Stimulated activated naive CD8-positive, alpha-beta T cell treated with anti-CD3 and anti-CD28 coated beads, Interleukin-15, amount 100 ng/mL, for 72 hours (primary cell): ENCODE data around the gene AGAP5.
"Not testable (repeated sequence)": the region's sequence is repeated elsewhere in the genome, so short reads cannot be mapped to it uniquely, and the experiment has no call there.

ENCODE experiments used
- ATAC-seq: fragments of 150-1000 bp; cut with Tn5 transposase; 2 replicates; pipeline ENCODE4 v1.10.0; 2021; ENCODE audit warnings: mild to moderate bottlenecking, moderate library complexity
- DNase-seq, 2 donors: peaks; one replicate each; pipeline ENCODE4 v3.0.0; 2021 to 2022
- H3K27ac Mint-ChIP-seq, 2 donors: one replicate each; pipeline ENCODE4 v1.8.0; 2022; ENCODE audit warnings: mild to moderate bottlenecking in 2 of 2, mixed read lengths in 2 of 2, moderate library complexity in 2 of 2
- H3K27me3 Mint-ChIP-seq: one replicate; pipeline ENCODE4 v1.8.0; 2022; ENCODE audit warnings: mixed read lengths
- H3K4me1 Mint-ChIP-seq: one replicate; pipeline ENCODE4 v1.8.0; 2022; ENCODE audit warnings: mild to moderate bottlenecking, mixed read lengths
- H3K4me3 Mint-ChIP-seq, 2 donors: one replicate each; pipeline ENCODE4 v1.8.0; 2022; ENCODE audit warnings: mild to moderate bottlenecking in 2 of 2, mixed read lengths in 2 of 2, moderate library complexity in 1 of 2
- H3K9me3 Mint-ChIP-seq, 2 donors: one replicate each; pipeline ENCODE4 v1.8.0; 2022; ENCODE audit warnings: mixed read lengths in 2 of 2

The AGAP5 gene

DNA sequence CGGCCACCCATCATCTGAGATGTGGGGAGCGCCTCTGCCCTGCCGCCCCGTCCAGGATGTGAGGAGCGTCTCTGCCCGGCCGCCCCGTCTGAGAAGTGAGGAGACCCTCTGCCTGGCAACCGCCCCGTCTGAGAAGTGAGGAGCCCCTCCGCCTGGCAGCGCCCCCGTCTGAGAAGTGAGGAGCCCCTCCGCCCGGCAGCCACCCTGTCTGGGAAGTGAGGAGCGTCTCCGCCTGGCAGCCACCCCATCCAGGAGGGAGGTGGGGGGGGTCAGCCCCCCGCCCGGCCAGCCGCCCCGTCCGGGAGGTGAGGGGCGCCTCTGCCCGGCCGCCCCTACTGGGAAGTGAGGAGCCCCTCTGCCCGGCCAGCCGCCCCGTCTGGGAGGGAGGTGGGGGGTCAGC, 8.3 kb downstream of the AGAP5 start:
- ATAC-seq, H3K27me3 Mint-ChIP-seq, H3K9me3 Mint-ChIP-seq, DNase-seq, H3K4me3 Mint-ChIP-seq, H3K27ac Mint-ChIP-seq, H3K4me1 Mint-ChIP-seq: not testable (repeated sequence)

GRCh38 chr10:73687641-73688040, 10.3 kb downstream of the AGAP5 start:
- H3K9me3 Mint-ChIP-seq, ATAC-seq, H3K4me1 Mint-ChIP-seq: not testable (repeated sequence)

DNA sequence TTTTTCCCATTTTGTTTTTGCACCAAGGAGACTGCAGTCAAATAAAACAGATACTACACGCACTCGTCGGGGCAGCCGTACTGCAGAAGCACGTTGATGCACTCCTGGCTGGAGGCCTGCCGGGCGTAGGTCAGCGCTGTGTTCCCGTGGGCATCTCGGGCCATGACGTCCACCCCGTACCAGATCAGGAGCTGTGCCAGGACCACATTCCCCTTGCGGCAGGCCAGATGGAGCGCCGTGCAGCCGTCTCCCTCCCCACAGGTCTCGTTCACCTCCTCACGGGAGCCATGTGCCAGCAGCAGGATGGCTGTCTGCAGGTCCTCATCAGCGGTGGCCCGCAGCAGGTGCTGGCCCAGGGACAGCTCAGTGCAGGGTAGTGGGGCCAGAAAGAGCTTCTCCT, 23.4 kb downstream of the AGAP5 start:
- not testable (repeated sequence) for H3K9me3 Mint-ChIP-seq, H3K27ac Mint-ChIP-seq, ATAC-seq, H3K4me1 Mint-ChIP-seq, H3K4me3 Mint-ChIP-seq, DNase-seq, H3K27me3 Mint-ChIP-seq

More at GRCh38 chr10:73687641-73688040, 10.3 kb downstream of the AGAP5 start:
- not testable (repeated sequence) for H3K27me3 Mint-ChIP-seq, H3K27ac Mint-ChIP-seq, H3K4me3 Mint-ChIP-seq, DNase-seq

DNA sequence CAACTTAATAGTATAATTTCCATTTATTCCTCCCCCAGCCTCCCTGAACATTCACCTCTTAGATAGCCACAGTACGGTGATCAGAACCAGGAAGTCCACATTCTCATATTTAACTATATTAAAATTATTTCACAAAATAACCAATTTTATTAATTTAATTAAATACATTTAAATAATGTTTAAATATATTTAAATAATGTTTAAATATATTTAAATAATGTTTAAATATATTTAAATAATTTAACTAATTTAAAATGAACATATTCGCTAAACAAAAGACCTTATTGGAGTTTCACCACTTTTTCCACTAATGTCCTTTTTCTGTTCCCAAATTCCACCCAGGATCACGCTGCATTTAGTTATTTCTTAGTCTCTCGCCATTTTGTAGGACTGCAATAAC, 29.5 kb downstream of the AGAP5 start:
- not testable (repeated sequence) for H3K27me3 Mint-ChIP-seq, H3K4me3 Mint-ChIP-seq, ATAC-seq, DNase-seq, H3K27ac Mint-ChIP-seq, H3K9me3 Mint-ChIP-seq, H3K4me1 Mint-ChIP-seq

- H3K4me3 Mint-ChIP-seq, H3K9me3 Mint-ChIP-seq, H3K4me1 Mint-ChIP-seq, DNase-seq, H3K27me3 Mint-ChIP-seq, ATAC-seq: not testable (repeated sequence)
- H3K27ac Mint-ChIP-seq: peak overlapping the region in 1 of 2 donors; percentile 10
Observed at GRCh38 chr10:73666153-73666809, 31.6 kb downstream of the AGAP5 start.

DNA sequence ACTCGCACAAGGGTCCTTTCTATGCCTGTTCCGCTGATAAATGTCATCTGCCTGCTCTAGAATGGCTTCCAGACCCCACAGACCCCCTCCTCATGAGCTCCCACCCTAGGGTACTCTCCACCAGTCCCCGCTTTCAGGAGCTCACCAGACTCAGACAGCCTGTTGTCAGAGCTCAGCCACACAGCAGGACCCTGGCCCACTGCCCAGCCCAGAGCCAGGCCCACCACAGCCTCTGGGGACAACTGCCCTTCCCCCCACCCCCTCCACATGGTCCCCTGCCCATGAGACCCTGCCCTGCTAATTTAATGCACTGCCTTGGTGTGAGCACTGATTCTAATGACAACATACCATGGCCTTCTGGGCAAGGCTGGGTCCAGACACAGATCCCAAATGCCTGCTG, 32.3 kb downstream of the AGAP5 start:
- DNase-seq, ATAC-seq, H3K4me3 Mint-ChIP-seq, H3K9me3 Mint-ChIP-seq, H3K27ac Mint-ChIP-seq, H3K27me3 Mint-ChIP-seq, H3K4me1 Mint-ChIP-seq: not testable (repeated sequence)

DNA sequence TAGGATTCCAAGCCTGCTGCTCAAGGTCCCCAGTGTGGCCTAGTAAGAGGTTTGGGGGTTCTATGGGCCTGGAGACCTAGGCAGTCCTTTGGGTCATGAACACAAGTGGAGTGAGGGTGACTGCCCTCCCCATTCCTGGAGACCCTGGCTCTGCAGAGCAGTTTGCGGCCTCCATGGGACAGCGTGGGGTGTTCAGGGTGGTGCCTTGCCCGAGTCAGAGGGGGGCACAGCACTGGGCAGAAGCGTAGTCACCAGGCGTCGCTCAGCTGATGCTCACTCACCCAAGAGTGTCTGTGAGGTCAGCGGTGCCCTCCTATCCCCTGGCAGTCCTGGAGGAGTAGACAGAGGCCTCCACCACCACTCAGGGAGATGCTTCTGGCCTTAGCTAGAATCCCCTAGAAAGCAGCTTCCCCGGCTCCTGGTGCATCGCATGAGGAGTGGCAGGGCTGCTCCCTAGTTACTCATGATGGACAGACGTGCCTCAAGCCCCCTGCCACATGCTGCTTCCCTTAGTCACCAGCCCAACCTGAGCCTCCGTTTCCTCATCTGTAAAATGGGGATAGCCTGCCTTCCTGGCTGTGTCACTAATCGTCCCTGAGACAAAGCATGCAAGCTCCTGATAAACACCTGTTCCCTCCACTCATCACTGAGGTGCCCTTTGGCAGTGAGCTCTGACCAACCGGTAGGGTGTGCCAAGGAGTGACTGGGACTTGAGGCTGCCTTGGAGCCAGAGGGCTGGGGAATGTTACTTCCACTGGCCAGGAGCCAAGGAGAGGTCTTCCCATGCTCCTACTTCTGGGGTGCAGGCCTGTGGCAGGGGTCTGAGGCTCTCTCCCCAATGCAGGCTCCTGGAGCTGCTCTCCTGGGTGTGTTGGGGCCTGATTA, 33.5 kb downstream of the AGAP5 start:
- H3K27me3 Mint-ChIP-seq, H3K4me1 Mint-ChIP-seq, H3K27ac Mint-ChIP-seq, ATAC-seq, DNase-seq, H3K9me3 Mint-ChIP-seq, H3K4me3 Mint-ChIP-seq: not testable (repeated sequence)

DNA sequence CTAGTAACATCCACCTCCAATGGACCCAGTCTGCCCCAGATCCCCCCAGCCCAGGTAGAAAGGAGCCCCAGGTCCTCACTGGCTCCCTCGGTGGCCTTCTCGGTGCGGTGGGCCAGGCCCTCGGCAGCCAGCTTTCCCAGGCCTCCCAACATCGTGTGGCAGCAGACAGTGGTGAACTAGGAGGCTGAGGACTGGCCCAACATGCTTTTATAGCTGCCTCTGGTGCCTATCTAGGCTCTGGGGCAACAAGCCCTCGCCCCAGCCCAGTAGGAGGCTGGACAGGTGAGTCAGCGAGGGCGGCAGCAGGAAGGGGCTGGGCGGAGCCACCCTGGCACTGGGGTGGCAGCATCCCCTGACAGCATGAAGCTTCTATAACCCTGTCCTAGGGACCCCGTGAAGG, 34.3 kb downstream of the AGAP5 start:
- H3K4me1 Mint-ChIP-seq, H3K9me3 Mint-ChIP-seq, H3K4me3 Mint-ChIP-seq, H3K27me3 Mint-ChIP-seq, DNase-seq, ATAC-seq, H3K27ac Mint-ChIP-seq: not testable (repeated sequence)

GRCh38 chr10:73662705-73663104, 35.2 kb downstream of the AGAP5 start:
- H3K27me3 Mint-ChIP-seq, ATAC-seq: not testable (repeated sequence)

GRCh38 chr10:73655990-73656298, 42.0 kb downstream of the AGAP5 start, which contains the start of gene SYNPO2L:
Gene SYNPO2L, minus strand, starts transcription at chr10:73656029. Its CDS starts 107 bp downstream, at chr10:73655922.
- Mint-ChIP-seq H3K27ac (peak within 1 kb of the TSS in 1 of 2 donors; percentile 72), H3K4me1 (peaks cover 23% of the 10 kb centered on the region), H3K9me3 (no peaks in the 10 kb centered on the region), H3K4me3 (peak within 1 kb of the TSS; percentile 32 to 40), H3K27me3 (no peaks in the 10 kb centered on the region)
- no peak for ATAC-seq
- no peak for DNase-seq

More at GRCh38 chr10:73662705-73663104, 35.2 kb downstream of the AGAP5 start:
- not testable (repeated sequence) for H3K4me1 Mint-ChIP-seq, H3K27ac Mint-ChIP-seq, H3K4me3 Mint-ChIP-seq, H3K9me3 Mint-ChIP-seq, DNase-seq

GRCh38 chr10:73655257-73655989, 42.5 kb downstream of the AGAP5 start:
- Mint-ChIP-seq H3K4me1 (peaks cover 27% of the 10 kb centered on the region), H3K9me3 (no peaks in the 10 kb centered on the region), H3K27me3 (no peaks in the 10 kb centered on the region), H3K4me3 (peak overlapping the region; percentile 32 to 40), H3K27ac (peak overlapping the region in 1 of 2 donors; percentile 72)
- DNase-seq: no peak
- peak; percentile 46 for ATAC-seq

DNA sequence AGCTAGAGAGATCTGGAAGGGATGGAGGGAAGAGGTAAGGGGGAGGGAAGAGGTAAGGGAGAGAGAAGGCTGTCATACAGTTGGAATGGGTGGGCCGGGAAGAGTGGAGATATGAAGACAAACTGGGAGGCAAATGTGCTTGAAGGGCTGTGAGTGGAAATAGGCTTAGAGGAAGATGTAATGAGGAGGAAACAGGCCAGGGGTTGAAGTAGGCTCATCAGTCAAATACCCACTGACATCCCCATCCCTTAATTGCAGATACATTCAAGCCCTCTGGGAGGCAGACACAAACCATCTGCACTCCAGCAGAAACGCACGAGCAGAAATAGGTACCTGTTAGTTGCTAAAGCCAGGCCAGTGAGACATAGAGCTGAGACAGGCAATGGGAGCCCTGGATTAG, 44.2 kb downstream of the AGAP5 start:
- Mint-ChIP-seq H3K9me3 (no peaks in the 10 kb centered on the region), H3K4me1 (peaks cover 27% of the 10 kb centered on the region), H3K4me3 (no peak overlapping the region), H3K27ac (no peak overlapping the region), H3K27me3 (peaks cover 11% of the 10 kb centered on the region)
- no peak for DNase-seq
- ATAC-seq: no peak

- no peaks in the 10 kb centered on the region for H3K9me3 Mint-ChIP-seq
- ATAC-seq (no peak), DNase-seq (no peak)
- peaks cover 11% of the 10 kb centered on the region for H3K27me3 Mint-ChIP-seq
- H3K27ac Mint-ChIP-seq: no peak overlapping the region
- peaks cover 27% of the 10 kb centered on the region for H3K4me1 Mint-ChIP-seq
- no peak overlapping the region for H3K4me3 Mint-ChIP-seq
Observed at GRCh38 chr10:73653195-73653594, 44.7 kb downstream of the AGAP5 start.

GRCh38 chr10:73650537-73651331, 47.2 kb downstream of the AGAP5 start:
- H3K27ac Mint-ChIP-seq: no peak overlapping the region
- H3K4me3 Mint-ChIP-seq: no peak overlapping the region
- ATAC-seq (peak; percentile 32), DNase-seq (no peak)
- peaks cover 19% of the 10 kb centered on the region for H3K27me3 Mint-ChIP-seq
- H3K4me1 Mint-ChIP-seq: peaks cover 27% of the 10 kb centered on the region
- no peaks in the 10 kb centered on the region for H3K9me3 Mint-ChIP-seq

DNA sequence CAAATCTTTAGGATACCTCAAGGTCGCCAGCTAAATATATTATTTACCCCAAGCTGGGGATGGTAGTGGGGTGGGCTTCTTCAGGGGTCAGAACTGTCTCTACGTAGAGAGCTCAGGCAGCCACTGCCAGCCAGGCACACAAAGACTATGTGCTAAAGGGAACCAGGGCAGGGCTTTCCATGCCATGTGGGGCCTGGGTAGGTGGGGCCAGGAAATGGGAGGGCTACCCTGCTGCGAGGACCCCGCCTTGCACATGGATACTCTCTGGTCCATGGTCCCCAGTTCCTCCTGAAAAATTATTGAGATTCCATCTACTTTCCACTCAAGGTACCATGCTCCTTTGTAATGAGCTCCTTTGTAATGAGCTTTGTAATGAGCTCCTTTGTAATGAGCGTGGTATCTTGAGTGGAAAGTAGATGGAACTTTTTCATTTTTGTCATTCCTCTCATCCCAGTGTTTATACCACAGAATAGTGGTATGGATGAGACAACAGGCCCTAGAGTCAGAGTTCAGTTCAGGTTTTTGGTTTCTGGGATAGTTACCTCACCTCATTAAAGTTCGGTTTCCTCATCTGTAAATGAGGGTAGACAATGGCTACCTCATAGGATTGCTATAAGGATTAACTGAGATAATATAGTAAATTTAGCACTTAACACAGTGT, 47.9 kb downstream of the AGAP5 start:
- Mint-ChIP-seq H3K4me3 (no peak overlapping the region), H3K27me3 (peaks cover 19% of the 10 kb centered on the region), H3K9me3 (no peaks in the 10 kb centered on the region), H3K4me1 (peaks cover 20% of the 10 kb centered on the region), H3K27ac (no peak overlapping the region)
- DNase-seq (no peak), ATAC-seq (no peak)
